HEK293 (cell line): Measurements from ENCODE around the gene ETFBKMT.

ENCODE experiments used
- CTCF ChIA-PET: fragments of 350-600 bp; formaldehyde crosslinking; extraction: SDS; loops from one replicate; lab custom pipeline; 2021; ENCODE audit warnings: antibody characterized with exemption; lab: Yijun Ruan, JAX
- POLR2A ChIA-PET: fragments of 300-600 bp; formaldehyde crosslinking; extraction: SDS; loops from one replicate; lab custom pipeline; 2020; ENCODE audit warnings: antibody characterized with exemption, inconsistent platforms; lab: Yijun Ruan, JAX
- H3K27ac ChIP-seq: fragments of 200-500 bp; sonication (Bioruptor generic); 2 replicates; pipeline ENCODE4 v1.5.1; 2014; ENCODE audit warnings: low read depth, low read length, control low read depth, inconsistent platforms; ENCODE audit errors: extremely low read depth
- H3K36me3 ChIP-seq, 2 experiments: fragments of 200-500 bp in 1 of 2; sonication (Bioruptor generic) in 1 of 2; 1 replicate in 1 of 2; 2 replicates in 1 of 2; pipeline ENCODE4 v1.5.1; 2014 to 2017; ENCODE audit warnings: inconsistent platforms in 2 of 2, low read length in 2 of 2; ENCODE audit not compliant: control insufficient read depth in 2 of 2, insufficient read depth in 1 of 2
- H3K4me1 ChIP-seq: fragments of 200-500 bp; sonication (Bioruptor generic); 2 replicates; pipeline ENCODE4 v1.5.1; 2014; ENCODE audit warnings: mild to moderate bottlenecking, low read length, inconsistent platforms; ENCODE audit not compliant: control insufficient read depth, insufficient read depth
- H3K4me3 ChIP-seq: 2 replicates; pipeline ENCODE4 v1.5.1; 2011; ENCODE audit warnings: low read depth, mild to moderate bottlenecking, control low read depth, low read length, moderate library complexity
- H3K9me3 ChIP-seq: fragments of 200-500 bp; sonication (Bioruptor generic); 2 replicates; pipeline ENCODE4 v1.5.1; 2014; ENCODE audit warnings: low read depth, low read length, inconsistent platforms; ENCODE audit not compliant: control insufficient read depth, insufficient read depth
- KLF10 ChIP-seq: fragments of 450-650 bp; IDR thresholded peaks from 2 replicates; pipeline ENCODE4 v1.5.1; 2018; ENCODE audit warnings: missing biosample characterization, mild to moderate bottlenecking, missing genetic modification characterization
- SP3 ChIP-seq: fragments of 450-650 bp; formaldehyde crosslinking; IDR thresholded peaks from 2 replicates; pipeline ENCODE4 v1.5.1; 2016; ENCODE audit warnings: missing biosample characterization, missing genetic modification characterization
- TCF7L2 ChIP-seq: IDR thresholded peaks from 2 replicates; pipeline ENCODE4 v1.6.1; 2011; ENCODE audit warnings: low read depth, mild to moderate bottlenecking, inconsistent platforms, low read length, moderate library complexity, borderline replicate concordance
- YY1 ChIP-seq: fragments of 450-650 bp; formaldehyde crosslinking; IDR thresholded peaks from 2 replicates; pipeline ENCODE4 v1.5.1; 2018; ENCODE audit warnings: missing biosample characterization, missing genetic modification characterization
- ZFP3 ChIP-seq: fragments of 450-650 bp; formaldehyde crosslinking; IDR thresholded peaks from 2 replicates; pipeline ENCODE4 v1.5.1; 2016; ENCODE audit warnings: low read depth, missing biosample characterization, missing genetic modification characterization
- ZNF146 ChIP-seq: fragments of 450-650 bp; formaldehyde crosslinking; IDR thresholded peaks from 2 replicates; pipeline ENCODE4 v1.5.1; 2016; ENCODE audit warnings: missing biosample characterization, missing genetic modification characterization
- ZNF24 ChIP-seq: fragments of 450-650 bp; formaldehyde crosslinking; IDR thresholded peaks from 2 replicates; pipeline ENCODE4 v1.5.1; 2016; ENCODE audit warnings: missing biosample characterization, missing genetic modification characterization
- ZNF394 ChIP-seq: fragments of 450-650 bp; formaldehyde crosslinking; IDR thresholded peaks from 2 replicates; pipeline ENCODE4 v1.5.1; 2016; ENCODE audit warnings: missing biosample characterization, missing genetic modification characterization, mild to moderate bottlenecking, moderate library complexity, borderline replicate concordance
- ZNF560 ChIP-seq: fragments of 450-650 bp; formaldehyde crosslinking; IDR thresholded peaks from 2 replicates; pipeline ENCODE4 v1.5.1; 2017; ENCODE audit warnings: missing biosample characterization, missing genetic modification characterization, borderline replicate concordance
- ZNF621 ChIP-seq: fragments of 450-650 bp; formaldehyde crosslinking; IDR thresholded peaks from 2 replicates; pipeline ENCODE4 v1.5.1; 2017; ENCODE audit warnings: missing biosample characterization, missing genetic modification characterization
- ZNF660 ChIP-seq: fragments of 450-650 bp; IDR thresholded peaks from 2 replicates; pipeline ENCODE4 v1.5.1; 2018; ENCODE audit warnings: missing biosample characterization, mild to moderate bottlenecking, missing genetic modification characterization
- ZNF792 ChIP-seq: fragments of 450-650 bp; formaldehyde crosslinking; IDR thresholded peaks from 2 replicates; pipeline ENCODE4 v1.5.1; 2016; ENCODE audit warnings: missing biosample characterization, missing genetic modification characterization
- TF ChIP-seq, protein P1 (sequence below): fragments of 450-650 bp; formaldehyde crosslinking; conservative IDR thresholded peaks from 2 replicates; pipeline ENCODE4 v1.5.1; 2016; ENCODE audit warnings: low read depth, missing biosample characterization, missing genetic modification characterization
- TF ChIP-seq, protein P2 (sequence below): fragments of 450-650 bp; formaldehyde crosslinking; IDR thresholded peaks from 2 replicates; pipeline ENCODE4 v1.5.1; 2016; ENCODE audit warnings: missing biosample characterization, missing genetic modification characterization
- TF ChIP-seq, protein P3 (sequence below): fragments of 450-650 bp; formaldehyde crosslinking; IDR thresholded peaks from 2 replicates; pipeline ENCODE4 v1.5.1; 2016; ENCODE audit warnings: missing biosample characterization, missing genetic modification characterization
- TF ChIP-seq, protein P4 (sequence below): fragments of 450-650 bp; IDR thresholded peaks from 2 replicates; pipeline ENCODE4 v1.5.1; 2018; ENCODE audit warnings: missing biosample characterization, missing genetic modification characterization

ETFBKMT gene

DNA sequence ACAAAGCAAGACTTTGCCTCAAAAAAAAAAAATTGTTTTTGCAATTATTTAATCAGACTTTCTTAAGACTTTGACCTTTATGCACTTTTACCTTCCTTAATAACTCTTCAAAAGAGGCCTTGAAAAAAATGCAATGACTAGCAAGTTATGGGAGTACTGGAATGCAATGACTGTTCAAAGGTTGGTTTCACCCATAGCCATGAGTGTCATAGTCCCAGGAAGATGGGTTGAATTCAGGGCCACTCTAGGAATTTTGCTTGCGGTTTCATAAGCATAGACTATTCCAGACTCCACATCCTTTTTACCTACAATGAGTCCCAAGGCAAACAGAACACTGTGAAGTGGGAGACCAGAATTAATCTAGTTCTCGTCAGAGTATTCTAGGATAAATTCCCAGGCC, 39.2 kb upstream of the ETFBKMT start (continued):
- no peak for TF ChIP-seq ZFP3 (tag by site-specific recombination)
- TF ChIP-seq, protein P1, sequence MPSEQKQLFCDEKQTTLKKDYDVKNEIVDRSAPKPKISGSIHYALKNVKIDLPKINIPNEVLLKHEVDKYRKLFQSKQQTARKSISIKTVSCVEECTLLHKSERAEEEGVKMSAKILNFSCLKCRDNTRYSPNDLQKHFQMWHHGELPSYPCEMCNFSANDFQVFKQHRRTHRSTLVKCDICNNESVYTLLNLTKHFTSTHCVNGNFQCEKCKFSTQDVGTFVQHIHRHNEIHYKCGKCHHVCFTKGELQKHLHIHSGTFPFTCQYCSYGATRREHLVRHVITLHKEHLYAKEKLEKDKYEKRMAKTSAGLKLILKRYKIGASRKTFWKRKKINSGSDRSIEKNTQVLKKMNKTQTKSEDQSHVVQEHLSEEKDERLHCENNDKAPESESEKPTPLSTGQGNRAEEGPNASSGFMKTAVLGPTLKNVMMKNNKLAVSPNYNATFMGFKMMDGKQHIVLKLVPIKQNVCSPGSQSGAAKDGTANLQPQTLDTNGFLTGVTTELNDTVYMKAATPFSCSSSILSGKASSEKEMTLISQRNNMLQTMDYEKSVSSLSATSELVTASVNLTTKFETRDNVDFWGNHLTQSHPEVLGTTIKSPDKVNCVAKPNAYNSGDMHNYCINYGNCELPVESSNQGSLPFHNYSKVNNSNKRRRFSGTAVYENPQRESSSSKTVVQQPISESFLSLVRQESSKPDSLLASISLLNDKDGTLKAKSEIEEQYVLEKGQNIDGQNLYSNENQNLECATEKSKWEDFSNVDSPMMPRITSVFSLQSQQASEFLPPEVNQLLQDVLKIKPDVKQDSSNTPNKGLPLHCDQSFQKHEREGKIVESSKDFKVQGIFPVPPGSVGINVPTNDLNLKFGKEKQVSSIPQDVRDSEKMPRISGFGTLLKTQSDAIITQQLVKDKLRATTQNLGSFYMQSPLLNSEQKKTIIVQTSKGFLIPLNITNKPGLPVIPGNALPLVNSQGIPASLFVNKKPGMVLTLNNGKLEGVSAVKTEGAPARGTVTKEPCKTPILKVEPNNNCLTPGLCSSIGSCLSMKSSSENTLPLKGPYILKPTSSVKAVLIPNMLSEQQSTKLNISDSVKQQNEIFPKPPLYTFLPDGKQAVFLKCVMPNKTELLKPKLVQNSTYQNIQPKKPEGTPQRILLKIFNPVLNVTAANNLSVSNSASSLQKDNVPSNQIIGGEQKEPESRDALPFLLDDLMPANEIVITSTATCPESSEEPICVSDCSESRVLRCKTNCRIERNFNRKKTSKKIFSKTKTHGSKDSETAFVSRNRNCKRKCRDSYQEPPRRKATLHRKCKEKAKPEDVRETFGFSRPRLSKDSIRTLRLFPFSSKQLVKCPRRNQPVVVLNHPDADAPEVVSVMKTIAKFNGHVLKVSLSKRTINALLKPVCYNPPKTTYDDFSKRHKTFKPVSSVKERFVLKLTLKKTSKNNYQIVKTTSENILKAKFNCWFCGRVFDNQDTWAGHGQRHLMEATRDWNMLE (tag by site-specific recombination), result no peak
- TF ChIP-seq ZNF660 (tag by site-specific recombination), result no peak
- TF ChIP-seq, protein P2, sequence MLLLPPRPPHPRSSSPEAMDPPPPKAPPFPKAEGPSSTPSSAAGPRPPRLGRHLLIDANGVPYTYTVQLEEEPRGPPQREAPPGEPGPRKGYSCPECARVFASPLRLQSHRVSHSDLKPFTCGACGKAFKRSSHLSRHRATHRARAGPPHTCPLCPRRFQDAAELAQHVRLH (tag by site-specific recombination), result no peak
- no peak for TF ChIP-seq KLF10 (tag by site-specific recombination)
- no peak for TF ChIP-seq ZNF621
- TF ChIP-seq, all 188 proteins: peak for 0

DNA sequence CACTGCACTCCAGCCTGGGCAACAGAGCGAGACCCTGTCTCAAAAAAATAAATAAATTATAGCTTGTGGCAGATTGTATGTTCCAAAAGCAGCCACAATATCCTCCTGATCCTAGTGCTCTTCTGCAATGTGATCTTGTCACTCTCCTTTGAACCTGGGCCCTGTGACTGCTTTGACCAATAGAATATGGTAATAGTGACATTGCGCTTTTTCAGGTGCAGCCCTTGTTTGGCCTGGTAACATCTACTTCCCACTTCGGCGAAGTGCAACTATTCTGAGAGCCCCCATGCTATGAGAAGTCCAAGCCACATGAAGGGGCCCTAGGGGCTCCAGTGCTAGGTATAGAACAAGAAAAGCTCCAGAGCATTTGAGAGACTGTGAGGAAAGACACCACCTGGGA, 37.5 kb upstream of the ETFBKMT start:
- Histone ChIP-seq H3K27ac (no peak overlapping the region), H3K36me3 (no peaks in the 10 kb centered on the region), H3K4me3 (no peak overlapping the region), H3K9me3 (no peaks in the 10 kb centered on the region), H3K4me1 (no peaks in the 10 kb centered on the region)
- POLR2A ChIA-PET, result no interaction called here
- CTCF ChIA-PET, result interaction anchor here (0.6 kb wide), 1 partner anchor 15 kb away, joined by 3 read pairs; no protein-coding TSS in a partner anchor
- TF ChIP-seq, protein P3, sequence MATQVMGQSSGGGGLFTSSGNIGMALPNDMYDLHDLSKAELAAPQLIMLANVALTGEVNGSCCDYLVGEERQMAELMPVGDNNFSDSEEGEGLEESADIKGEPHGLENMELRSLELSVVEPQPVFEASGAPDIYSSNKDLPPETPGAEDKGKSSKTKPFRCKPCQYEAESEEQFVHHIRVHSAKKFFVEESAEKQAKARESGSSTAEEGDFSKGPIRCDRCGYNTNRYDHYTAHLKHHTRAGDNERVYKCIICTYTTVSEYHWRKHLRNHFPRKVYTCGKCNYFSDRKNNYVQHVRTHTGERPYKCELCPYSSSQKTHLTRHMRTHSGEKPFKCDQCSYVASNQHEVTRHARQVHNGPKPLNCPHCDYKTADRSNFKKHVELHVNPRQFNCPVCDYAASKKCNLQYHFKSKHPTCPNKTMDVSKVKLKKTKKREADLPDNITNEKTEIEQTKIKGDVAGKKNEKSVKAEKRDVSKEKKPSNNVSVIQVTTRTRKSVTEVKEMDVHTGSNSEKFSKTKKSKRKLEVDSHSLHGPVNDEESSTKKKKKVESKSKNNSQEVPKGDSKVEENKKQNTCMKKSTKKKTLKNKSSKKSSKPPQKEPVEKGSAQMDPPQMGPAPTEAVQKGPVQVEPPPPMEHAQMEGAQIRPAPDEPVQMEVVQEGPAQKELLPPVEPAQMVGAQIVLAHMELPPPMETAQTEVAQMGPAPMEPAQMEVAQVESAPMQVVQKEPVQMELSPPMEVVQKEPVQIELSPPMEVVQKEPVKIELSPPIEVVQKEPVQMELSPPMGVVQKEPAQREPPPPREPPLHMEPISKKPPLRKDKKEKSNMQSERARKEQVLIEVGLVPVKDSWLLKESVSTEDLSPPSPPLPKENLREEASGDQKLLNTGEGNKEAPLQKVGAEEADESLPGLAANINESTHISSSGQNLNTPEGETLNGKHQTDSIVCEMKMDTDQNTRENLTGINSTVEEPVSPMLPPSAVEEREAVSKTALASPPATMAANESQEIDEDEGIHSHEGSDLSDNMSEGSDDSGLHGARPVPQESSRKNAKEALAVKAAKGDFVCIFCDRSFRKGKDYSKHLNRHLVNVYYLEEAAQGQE (tag by site-specific recombination), result no peak
- TF ChIP-seq ZNF792 (tag by site-specific recombination) (no peak), SP3 (tag by site-specific recombination) (no peak), ZNF146 (tag by site-specific recombination) (no peak), YY1 (tag by site-specific recombination) (no peak), ZNF394 (tag by site-specific recombination) (no peak), ZNF24 (tag by site-specific recombination) (no peak), TCF7L2 (no peak), ZNF560 (tag by site-specific recombination) (no peak)
- TF ChIP-seq, protein P4, sequence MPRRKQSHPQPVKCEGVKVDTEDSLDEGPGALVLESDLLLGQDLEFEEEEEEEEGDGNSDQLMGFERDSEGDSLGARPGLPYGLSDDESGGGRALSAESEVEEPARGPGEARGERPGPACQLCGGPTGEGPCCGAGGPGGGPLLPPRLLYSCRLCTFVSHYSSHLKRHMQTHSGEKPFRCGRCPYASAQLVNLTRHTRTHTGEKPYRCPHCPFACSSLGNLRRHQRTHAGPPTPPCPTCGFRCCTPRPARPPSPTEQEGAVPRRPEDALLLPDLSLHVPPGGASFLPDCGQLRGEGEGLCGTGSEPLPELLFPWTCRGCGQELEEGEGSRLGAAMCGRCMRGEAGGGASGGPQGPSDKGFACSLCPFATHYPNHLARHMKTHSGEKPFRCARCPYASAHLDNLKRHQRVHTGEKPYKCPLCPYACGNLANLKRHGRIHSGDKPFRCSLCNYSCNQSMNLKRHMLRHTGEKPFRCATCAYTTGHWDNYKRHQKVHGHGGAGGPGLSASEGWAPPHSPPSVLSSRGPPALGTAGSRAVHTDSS, result no peak
